Measurements from ENCODE around the gene GRIN2A. TPM values are rescaled to one million over a fixed set of nuclear protein-coding genes. Genes with fewer than 3 reads are reported as not detected.

Gene GRIN2A
- polyA plus RNA-seq, 2 of the 4 experiments (the other 2 are of a cell fraction), result not detected

GRCh38 chr16:9978160-9978725, 204.0 kb downstream of the GRIN2A start:
- no peak for FAIRE-seq
- Histone ChIP-seq H3K9me3 (no peaks in the 10 kb centered on the region), H3K4me2 (no peak overlapping the region), H3K4me3 (no peak overlapping the region), H3K4me1 (no peaks in the 10 kb centered on the region), H3K27ac (no peak overlapping the region)
- ChIA-PET POLR2A (no interaction called here), CTCF (no interaction called here)
- no peak for DNase-seq (ENCODE audit: low read depth in 1 of 2, low spot score in 1 of 2)
- 2% methylated on average over 2 of the region's 2 CpGs for WGBS (ENCODE audit: missing lambda C conversion rate)
- ATAC-seq, result no peak
- TF ChIP-seq MAFK (IDR thresholded peaks at IDR 0.05; ENCODE audit: partially characterized antibody) (no peak), GATA3 (IDR thresholded peaks at IDR 0.05; ENCODE audit: borderline replicate concordance) (no peak), EHMT2 (IDR thresholded peaks at IDR 0.05; ENCODE audit: low read depth) (no peak), POLR2A (IDR thresholded peaks at IDR 0.05; ENCODE audit: low read length) (no peak), USF2 (IDR thresholded peaks at IDR 0.05) (no peak), BHLHE40 (IDR thresholded peaks at IDR 0.05; ENCODE audit: low read depth, low read length) (no peak), EHF (CRISPR knock-in tag; IDR thresholded peaks at IDR 0.05) (no peak), ZSCAN20 (CRISPR knock-in tag; IDR thresholded peaks at IDR 0.05) (no peak), HOXB13 (CRISPR knock-in tag; IDR thresholded peaks at IDR 0.05; ENCODE audit: low read depth) (no peak), CHD4 (IDR thresholded peaks at IDR 0.05; ENCODE audit: borderline replicate concordance) (no peak), MYC (IDR thresholded peaks at IDR 0.05; ENCODE audit: borderline replicate concordance, low read length) (no peak), FOSB (CRISPR knock-in tag; IDR thresholded peaks at IDR 0.05) (no peak)

GRCh38 chr16:9977333-9977897, 204.8 kb downstream of the GRIN2A start:
- FAIRE-seq, result no peak
- POLR2A ChIA-PET, result no interaction called here
- 7% methylated on average over 7 of the region's 7 CpGs for WGBS (ENCODE audit: missing lambda C conversion rate)
- no peak overlapping the region for H3K4me2 ChIP-seq
- H3K4me3 ChIP-seq, result no peak overlapping the region
- no peak overlapping the region for H3K27ac ChIP-seq
- TF ChIP-seq KDM5A (IDR thresholded peaks at IDR 0.05) (no peak), TP53 (CRISPR knock-in tag; IDR thresholded peaks at IDR 0.05) (no peak), JUNB (IDR thresholded peaks at IDR 0.05) (no peak), HOXB13 (CRISPR knock-in tag; IDR thresholded peaks at IDR 0.05; ENCODE audit: low read depth) (no peak), NR3C1 (IDR thresholded peaks at IDR 0.05) (no peak), FOSB (CRISPR knock-in tag; IDR thresholded peaks at IDR 0.05) (no peak), CTCF (IDR thresholded peaks at IDR 0.05) (no peak), NPAS2 (CRISPR knock-in tag; IDR thresholded peaks at IDR 0.05; ENCODE audit: borderline replicate concordance) (no peak), FOXS1 (CRISPR knock-in tag; IDR thresholded peaks at IDR 0.05) (no peak), ZSCAN20 (CRISPR knock-in tag; IDR thresholded peaks at IDR 0.05) (no peak), RNF2 (IDR thresholded peaks at IDR 0.05; ENCODE audit: borderline replicate concordance, low read depth) (no peak), FOSL2 (IDR thresholded peaks at IDR 0.05) (no peak), FOSL2 (CRISPR knock-in tag; IDR thresholded peaks at IDR 0.05) (no peak), EHF (CRISPR knock-in tag; IDR thresholded peaks at IDR 0.05) (no peak), BHLHE40 (IDR thresholded peaks at IDR 0.05; ENCODE audit: low read depth, low read length) (no peak)
- no peaks in the 10 kb centered on the region for H3K9me3 ChIP-seq
- H3K4me1 ChIP-seq, result no peaks in the 10 kb centered on the region
- DNase-seq (ENCODE audit: low read depth in 1 of 2, low spot score in 1 of 2), result no peak
- ATAC-seq, result no peak
- CTCF ChIA-PET, result no interaction called here

- CTCF ChIA-PET, result no interaction called here
- DNase-seq (ENCODE audit: low read depth in 1 of 2, low spot score in 1 of 2), result no peak
- H3K4me2 ChIP-seq, result no peak overlapping the region
- no peak for ATAC-seq
- no peak for FAIRE-seq
- WGBS (ENCODE audit: missing lambda C conversion rate), result 26% methylated on average over 9 of the region's 9 CpGs
- no peak overlapping the region for H3K4me3 ChIP-seq
- POLR2A ChIA-PET, result no interaction called here
- H3K27ac ChIP-seq, result no peak overlapping the region
- H3K9me3 ChIP-seq, result no peaks in the 10 kb centered on the region
- no peaks in the 10 kb centered on the region for H3K4me1 ChIP-seq
- TF ChIP-seq HMGXB4 (CRISPR knock-in tag; IDR thresholded peaks at IDR 0.05; ENCODE audit: borderline replicate concordance) (no peak), RAD21 (conservative IDR thresholded peaks at IDR 0.05 in 1 of 2, IDR thresholded peaks at IDR 0.05 in 1 of 2) (no peak), ZFP36 (IDR thresholded peaks at IDR 0.05; ENCODE audit: borderline replicate concordance, partially characterized antibody) (no peak), CEBPB (IDR thresholded peaks at IDR 0.05) (no peak), CBX2 (IDR thresholded peaks at IDR 0.05; ENCODE audit: borderline replicate concordance, low read depth) (no peak), ZSCAN20 (CRISPR knock-in tag; IDR thresholded peaks at IDR 0.05) (no peak), CHD2 (IDR thresholded peaks at IDR 0.05; ENCODE audit: low read length, partially characterized antibody) (no peak), MAX (IDR thresholded peaks at IDR 0.05) (no peak), ZNF302 (CRISPR knock-in tag; IDR thresholded peaks at IDR 0.05) (no peak), EHF (CRISPR knock-in tag; IDR thresholded peaks at IDR 0.05) (no peak), RNF2 (IDR thresholded peaks at IDR 0.05; ENCODE audit: borderline replicate concordance, low read depth) (no peak), PHF8 (IDR thresholded peaks at IDR 0.05; ENCODE audit: borderline replicate concordance, low read depth) (no peak), FOSL2 (IDR thresholded peaks at IDR 0.05) (no peak), FOSL2 (CRISPR knock-in tag; IDR thresholded peaks at IDR 0.05) (no peak), NFE2L2 (conservative IDR thresholded peaks at IDR 0.05; ENCODE audit: low read length) (no peak)
These were observed 205.6 kb downstream of the GRIN2A start for GRCh38 chr16:9976601-9977000.
